Stomach (tissue), 4 donors: ENCODE results near the gene ADM.

ENCODE experiments used
- CTCF ChIP-seq, 7 experiments: fragments of 450-650 bp in 4 of 7; fragments of 200-600 bp in 3 of 7; sonication (generic) in 3 of 7; IDR thresholded peaks; one replicate each; pipeline ENCODE4 v1.5.1; 2016 to 2019; ENCODE audit warnings: antibody characterized with exemption in 7 of 7, control low read depth in 2 of 7, mild to moderate bottlenecking in 1 of 7
- EP300 ChIP-seq: sonication (generic); formaldehyde crosslinking; IDR thresholded peaks from one replicate; pipeline ENCODE4 v1.6.1; 2017; ENCODE audit warnings: antibody characterized with exemption
- POLR2A ChIP-seq, 4 donors: fragments of 450-650 bp; IDR thresholded peaks; one replicate each; pipeline ENCODE4 v1.6.1; 2016; ENCODE audit warnings: antibody characterized with exemption in 4 of 4, control low read depth in 2 of 4, mild to moderate bottlenecking in 1 of 4, moderate library complexity in 1 of 4

- TF ChIP-seq CTCF (IDR thresholded peaks at IDR 0.05) (no peak), POLR2A (IDR thresholded peaks at IDR 0.05) (no peak), EP300 (no peak)
These were observed 48.2 kb downstream of the ADM start for GRCh38 chr11:10352921-10353550.
